Right kidney (tissue), 1 donor: ENCODE measurements around the gene MSL1.

ENCODE experiments used
- DNase-seq: peaks from one replicate; pipeline ENCODE4 v3.0.0-alpha.2; 2016

MSL1 gene

DNA sequence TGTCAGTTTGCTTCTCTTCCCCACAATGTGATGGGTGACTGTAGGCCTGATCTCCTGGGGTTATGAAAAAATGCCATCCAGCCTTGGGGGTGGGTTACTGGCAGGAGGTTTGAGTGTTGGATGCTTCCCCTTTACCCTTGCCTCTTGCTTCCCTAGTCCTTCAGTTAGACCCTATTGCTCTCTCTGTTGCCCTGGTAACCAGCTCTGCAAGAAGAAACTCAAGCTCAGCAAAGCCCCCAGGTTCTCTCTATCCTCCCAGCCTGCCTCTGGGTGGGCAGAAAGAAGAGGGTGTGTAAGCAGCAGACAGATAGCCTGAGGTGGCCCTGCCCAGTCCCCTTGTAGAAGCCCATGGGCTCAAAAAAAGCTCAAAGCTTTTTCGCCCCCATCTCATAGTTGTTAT, 52.7 kb downstream of the MSL1 start:
- DNase-seq, result no peak

DNA sequence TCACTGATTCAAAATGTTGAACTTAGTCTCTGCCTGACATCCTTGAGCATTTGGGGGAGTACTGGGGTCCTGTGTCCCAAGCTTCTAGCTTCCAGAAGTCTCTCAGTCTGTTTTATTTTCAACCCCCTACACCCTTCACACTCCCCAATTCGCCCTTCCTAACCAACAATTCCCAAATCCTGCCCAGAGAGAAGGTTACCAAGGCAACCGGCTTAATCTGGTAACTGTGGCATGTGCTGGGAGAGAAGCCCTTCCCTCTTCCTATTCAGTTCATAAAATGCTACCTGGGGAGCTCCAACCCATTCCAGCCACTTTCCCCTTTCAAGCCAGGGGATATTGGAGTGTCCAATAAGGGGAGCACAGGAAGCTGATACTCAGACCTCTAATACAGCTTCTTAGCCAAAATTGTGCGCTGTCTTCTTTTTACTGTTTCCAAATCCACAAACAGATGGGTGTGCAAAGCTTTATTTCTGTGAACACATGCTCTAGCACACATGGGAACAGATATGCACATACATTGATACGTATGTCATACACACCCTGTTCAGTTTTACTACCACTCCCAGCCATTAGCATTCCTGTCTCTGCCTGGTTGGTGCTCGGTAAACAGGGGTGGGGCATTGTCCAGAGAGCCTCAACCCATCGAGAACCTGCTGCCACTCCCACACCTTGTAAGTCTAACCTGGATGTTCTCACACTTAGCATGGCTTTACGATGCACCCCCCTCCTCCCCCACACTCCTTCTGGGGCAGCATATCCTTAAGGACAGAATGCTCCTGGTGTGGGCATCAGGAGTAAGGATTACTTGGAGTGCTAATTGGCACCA, 54.4 kb downstream of the MSL1 start:
- DNase-seq, result no peak

DNA sequence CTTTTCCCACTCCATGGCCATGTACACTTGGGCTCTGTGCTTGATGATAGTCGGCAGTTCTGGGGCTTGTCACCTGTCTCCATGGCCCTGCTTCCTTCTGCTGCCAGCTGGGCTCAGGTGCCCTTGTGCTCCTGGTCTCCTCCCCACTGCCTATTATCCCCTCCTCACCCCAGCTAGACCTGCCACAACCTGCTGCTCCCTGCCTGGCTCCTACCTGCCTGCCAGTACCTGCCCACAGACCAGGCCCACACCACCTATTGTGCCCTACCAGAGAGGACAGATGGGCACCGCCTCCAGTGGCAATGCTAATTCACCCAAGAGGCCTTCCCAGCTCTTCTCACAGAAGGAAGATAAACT, 55.0 kb downstream of the MSL1 start:
- no peak for DNase-seq

DNA sequence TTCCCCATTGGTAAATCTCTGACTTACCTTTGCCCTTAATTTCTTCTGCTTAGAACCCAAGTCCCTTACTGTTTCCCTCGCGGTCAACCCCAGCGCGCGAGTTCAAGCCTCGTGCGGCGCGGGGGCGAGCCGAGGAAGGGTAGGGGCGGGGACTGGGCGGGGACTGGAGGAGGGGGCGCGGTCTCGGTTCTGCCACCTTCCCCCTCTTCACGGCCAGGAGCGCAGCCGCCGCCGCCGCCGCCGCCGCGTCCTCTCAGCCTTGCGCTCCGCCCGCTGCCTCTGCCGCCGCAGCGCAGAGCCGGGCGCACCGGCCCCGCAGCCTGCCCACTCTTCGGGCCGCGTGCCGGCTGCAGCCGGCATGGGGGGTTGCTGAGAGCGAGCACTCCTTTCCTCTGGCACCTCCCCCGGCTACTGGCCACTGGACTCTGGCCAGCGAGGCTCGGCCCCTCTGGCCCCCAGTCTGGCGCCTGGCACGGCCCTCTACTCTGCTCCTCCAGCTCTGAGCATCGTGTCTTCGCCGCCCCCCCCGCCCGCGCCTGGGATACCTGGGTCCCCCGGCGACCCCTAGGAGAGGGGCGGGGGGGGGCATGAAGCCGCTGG, 55.6 kb downstream of the MSL1 start, which contains the start of gene RAPGEFL1:
Gene RAPGEFL1 (plus strand): TSS at position 196 of the 600 bp plus-strand sequence. CDS start 392 bp downstream, at position 588.
- peak; percentile 85 for DNase-seq

DNA sequence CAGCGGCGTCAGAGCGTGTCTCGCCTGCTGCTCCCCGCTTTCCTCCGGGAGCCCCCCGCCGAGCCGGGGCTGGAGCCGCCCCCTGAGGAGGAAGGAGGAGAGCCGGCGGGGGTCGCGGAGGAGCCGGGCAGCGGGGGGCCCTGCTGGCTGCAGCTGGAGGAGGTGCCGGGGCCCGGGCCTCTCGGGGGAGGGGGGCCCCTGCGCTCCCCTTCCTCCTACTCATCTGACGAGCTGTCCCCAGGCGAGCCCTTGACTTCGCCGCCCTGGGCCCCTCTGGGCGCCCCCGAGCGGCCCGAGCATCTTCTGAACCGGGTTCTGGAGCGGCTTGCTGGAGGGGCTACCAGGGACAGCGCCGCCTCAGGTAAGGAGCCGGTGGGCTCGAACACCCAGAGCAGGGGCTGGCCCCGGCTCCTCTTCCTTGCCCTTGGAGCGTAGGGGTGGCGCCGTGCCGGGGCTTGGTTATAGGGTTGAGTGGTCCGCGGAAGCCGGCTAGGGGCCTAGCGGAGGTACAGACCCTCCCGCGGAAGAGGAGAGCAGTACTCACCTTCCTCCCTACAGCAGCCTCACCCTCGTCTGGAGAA, 56.3 kb downstream of the MSL1 start:
- peak; percentile 61 for DNase-seq

DNA sequence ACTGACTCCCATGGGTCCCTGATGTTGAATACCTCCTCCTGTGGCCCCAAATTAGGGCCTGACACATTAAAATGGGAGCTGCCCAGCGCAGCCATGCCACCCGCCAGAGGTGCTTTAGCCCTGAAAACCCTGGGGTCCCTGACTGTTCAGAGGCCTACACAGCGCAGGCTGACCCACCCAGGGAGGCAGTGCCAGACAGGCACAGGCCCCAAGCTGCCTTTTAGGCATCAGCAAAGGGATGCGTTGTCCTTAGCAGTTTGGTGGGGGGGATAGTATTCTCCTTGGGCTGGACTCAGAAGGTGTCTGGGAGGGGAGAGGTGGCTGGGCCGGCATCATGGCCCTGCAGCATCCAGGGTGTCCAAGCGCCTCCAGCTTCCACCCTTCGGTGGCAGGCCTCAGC, 56.9 kb downstream of the MSL1 start:
- no peak for DNase-seq

DNA sequence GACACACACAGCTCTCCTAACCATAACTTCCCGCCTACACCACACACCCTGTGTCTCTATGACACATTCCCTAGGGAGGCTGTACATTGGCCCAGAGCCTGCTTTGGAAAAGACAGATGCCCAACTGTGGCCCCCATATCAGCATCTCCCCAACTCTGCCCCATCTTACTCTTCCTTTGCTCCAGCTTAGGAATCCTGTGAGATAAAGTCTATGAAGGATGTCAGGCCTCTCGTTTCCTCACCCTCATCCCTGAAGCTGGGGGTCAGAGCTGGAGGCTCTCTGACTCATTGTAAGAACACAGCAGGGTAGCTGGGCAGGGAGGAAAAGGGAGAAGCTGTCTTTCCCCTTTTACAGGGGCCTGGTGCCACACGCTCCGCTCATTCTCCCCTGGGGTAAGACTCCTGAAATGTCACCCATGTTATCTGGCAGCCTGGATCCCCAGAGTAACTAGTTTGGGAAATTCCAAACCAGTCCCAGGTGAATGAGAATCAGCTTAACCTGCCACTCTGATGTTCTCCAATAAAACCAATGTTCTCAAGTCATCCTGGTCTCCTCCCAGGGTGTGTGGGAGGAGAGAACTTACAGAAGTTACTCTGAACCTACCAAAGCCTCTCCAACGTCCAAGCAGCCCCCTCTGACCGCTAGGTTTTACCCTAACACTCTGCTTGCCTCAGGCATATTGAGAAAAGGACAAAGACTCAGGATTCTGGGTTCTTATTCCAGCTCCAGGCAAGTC, 58.3 kb downstream of the MSL1 start:
- no peak for DNase-seq

DNA sequence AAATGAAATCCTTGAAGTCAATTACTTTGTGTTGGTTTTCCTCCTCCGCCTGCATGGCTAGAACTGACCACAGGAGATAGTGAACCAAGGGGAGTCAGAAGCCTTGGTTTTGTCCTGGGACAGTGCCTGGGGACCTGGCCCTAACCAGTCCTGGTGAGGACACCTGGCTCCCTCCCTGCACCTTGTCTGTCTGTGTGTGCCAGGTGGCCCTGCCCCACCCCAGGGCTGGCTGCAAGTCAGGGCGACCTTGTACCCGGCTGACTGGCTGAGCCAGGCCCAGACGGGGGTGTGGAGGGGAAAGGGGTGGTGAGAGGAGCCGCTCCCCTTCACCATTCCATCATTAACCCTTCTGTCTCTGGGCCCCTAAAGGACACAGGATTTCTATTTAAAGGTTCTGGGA, 58.9 kb downstream of the MSL1 start:
- DNase-seq, result no peak

DNA sequence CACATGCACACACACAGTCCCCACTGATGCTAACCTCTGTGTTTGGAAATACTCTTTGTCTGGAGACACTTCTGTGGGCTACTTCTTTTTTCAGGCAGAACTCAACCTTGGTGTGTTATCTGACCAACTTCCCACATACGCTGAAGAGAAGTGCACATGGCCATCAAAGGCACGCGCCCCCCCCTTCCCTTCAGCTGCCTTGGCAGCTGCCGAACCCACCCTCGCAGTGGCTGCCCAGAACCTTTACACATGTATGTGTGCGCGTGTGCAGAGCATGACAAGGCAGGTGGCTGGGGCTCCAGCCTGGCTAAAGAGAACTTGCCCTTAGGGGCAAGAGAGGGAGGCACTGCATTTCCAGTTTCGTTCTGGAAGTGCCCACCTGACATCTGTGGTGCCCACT, 59.4 kb downstream of the MSL1 start:
- no peak for DNase-seq

DNA sequence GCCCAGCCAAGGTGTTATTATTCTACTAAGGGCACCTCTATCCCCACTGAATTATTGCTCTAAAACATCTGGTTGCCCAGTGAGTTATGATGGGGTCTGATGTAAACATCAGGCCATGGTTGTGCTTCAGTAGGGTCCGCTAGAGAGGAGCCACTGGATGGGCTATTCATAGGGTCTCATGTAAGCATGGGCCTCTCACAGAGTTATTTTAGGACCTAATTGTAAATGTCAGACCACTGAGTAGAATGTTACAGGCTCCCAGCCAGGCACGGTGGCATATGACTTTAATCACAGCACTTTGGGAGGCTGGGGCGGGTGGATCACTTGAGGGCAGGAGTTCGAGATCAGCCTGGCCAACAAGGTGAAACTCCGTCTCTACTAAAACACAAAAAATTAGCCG, 60.8 kb downstream of the MSL1 start:
- DNase-seq, result no peak
